Kasumi-1 (cell line): ENCODE results near the gene ERC2.

ENCODE experiments used
- DNase-seq, 2 experiments: peaks; one replicate each; lab custom pipeline; 2025; lab: John Stamatoyannopoulos, UW

The ERC2 gene

DNA sequence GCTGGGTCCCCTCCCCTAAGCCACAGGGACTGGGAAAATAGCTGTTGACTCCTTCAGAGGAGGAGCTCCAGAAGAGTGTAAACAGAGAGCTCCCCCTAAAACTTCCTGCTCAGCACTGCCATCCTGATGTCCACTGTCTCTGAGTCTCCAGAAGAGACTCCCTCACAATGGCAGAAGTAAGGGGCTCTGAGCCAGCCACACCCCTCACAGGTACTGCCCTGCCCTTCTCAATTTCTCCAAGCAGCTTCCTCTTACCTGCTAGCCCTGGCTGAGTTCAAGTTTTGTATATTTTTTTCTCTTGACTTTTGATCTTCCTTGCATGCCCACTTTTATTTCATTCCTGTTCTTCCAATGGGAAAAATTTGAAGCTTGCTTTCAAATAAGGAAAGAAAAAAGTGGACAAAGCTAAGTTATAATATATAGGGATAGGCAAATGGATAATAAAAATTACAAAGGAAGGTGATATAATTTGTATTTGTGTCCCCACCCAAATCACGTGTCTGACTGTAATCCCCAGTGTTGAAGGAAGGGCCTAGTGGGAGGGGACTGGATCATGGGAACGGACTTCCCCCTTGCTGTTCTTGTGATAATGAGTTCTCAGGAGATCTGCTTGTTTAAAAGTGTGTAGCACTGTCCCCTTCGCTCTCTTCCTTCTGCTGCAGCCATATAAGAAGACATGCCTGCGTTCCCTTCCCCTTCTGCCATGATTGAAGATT, 539.0 kb downstream of the ERC2 start:
- DNase-seq = no peak

DNA sequence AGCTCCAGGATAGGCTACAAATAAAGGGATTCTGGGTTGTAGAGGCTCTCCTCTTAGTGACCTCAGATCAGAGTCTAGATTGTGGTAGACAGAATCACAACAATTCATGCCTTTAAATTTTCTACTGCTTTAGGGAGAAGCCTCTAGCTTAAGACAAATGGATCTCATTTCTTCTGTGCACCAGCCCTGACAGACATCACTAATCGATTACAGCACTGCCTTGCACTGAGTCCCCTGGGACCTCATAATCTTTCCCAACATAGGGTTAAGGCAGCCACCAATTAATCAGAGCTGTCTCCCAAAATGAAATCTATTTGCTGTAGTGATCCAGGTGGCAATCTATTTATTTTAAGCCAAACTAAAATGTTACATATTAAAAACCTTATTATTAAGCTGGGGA, 544.6 kb downstream of the ERC2 start:
- DNase-seq = no peak

DNA sequence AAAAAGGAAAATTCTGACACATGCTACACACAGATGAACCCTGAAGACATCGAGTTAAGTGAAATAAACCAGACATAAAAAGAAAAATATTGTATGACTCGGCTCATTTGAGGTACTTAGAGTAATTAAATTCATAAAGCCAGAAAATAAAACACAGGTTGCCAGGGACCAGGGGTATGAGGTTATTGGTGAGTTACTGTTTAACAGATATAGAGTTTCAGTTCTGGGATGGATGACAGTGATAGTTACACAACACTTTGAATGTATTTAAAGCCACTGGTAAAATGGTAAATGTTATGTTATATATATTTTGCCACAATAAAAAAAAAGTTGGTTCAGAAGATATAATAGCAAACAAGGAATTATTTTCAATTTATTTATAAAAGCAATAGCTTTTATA, 545.1 kb downstream of the ERC2 start:
- DNase-seq = no peak

DNA sequence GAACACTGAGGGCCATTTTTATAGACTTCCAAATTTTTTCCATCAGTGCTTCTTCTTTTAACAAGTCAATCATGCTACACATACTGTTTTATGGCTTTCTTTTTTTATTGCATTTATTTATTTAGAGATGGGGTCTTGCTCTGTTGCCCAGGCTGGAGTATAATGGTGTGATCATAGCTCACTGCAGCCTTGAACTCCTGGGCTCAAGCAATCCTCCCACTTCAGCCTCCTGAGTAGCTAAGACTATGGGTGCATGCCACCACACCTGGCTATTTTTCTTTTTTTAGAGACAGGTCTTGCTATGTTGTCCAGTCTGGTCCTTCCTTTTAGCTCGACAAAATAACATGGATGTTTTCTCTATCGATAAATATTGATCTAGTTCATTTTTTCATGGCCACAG, 555.4 kb downstream of the ERC2 start:
- DNase-seq = no peak

DNA sequence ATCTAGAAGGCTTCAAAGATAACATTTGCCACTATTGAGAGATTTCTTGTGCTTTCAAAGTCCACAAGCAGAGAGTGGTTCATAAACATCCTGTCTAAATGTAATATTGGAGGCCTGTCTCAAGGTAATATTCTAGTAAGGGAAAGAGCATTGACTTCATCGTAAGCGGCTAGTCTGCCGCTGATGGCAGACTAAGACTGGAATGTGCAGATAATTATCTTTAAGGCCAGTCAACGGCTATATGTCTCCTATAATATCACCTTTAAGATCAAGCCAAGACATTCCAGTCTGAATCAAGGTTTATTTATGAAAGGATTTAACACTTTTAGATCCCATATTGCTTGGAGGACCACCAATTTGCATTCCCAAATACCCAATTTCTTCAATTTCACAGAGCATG, 557.0 kb downstream of the ERC2 start:
- no peak for DNase-seq

DNA sequence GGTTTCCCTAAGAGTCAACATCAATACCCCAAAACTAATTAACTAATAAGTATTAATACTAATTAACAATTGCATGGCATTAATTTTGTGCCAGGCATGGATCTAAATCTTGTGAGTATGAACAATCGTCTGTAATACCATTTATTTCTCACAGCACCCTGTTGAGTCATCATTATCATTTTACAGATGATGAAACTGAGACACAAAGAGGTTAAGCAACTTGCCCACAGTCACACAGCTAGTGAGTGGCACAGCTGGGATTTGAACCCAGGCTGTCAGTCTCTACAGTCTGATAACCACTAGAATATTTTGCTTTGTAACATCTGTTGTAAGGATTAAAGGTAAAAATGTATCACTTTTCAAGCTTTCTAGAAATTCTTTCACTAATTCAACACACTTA, 557.7 kb downstream of the ERC2 start:
- no peak for DNase-seq

DNA sequence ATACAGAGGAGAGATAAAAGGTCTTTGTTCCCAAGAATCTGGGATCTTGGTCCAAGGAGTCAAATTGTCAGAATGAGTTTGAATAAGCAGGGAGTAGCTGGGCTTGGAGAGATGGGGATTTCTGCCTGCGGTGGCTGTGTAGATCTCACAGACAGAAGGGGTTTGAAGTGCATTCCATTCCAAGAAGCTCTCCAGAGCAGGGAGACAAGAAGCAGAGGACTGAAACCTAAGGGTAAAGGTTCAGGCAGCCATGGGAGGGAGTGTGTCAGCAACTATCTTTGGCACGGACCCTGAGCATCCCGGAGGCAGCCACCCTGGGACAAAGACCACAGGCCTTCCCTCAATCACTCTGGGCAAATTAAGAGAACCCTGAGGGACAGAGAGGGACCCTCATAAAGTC, 558.9 kb downstream of the ERC2 start:
- no peak for DNase-seq

DNA sequence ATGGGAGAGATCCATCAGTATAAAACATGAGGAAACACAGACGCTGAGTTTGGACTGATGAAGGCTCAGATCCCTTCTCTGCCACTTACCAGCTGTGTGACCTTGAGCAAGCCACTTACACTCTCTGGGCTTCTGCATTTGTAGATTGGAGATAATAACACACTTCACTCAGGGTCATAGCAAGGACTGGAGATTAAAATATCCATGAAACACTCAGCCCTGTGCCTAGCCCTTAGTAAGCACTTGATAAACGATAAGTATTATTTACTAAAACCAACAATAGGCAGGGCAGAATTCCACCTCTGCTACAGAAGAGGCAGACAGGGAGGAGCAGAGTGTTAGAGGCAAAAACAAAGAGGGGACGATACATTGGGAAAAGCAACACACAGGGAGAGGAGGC, 560.7 kb downstream of the ERC2 start:
- DNase-seq = no peak

DNA sequence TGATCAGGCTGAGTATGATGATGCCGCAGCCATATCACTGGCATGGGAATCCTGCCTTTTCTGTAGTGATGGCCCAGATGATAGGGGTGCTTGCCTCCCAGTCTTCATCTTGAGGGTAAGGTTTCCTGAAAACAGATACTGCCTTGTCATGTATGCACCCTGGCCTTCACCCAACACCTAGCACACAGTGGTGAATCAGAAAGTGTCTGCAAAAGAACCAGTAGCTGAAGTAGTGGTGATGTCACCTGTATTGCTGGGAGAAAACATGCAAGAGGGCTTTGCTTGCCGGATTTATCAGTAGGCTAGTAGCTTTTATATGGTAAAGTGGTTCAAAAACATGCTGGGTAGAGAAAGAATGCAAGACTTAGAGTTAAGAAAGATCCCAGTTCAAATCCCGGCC, 561.4 kb downstream of the ERC2 start:
- no peak for DNase-seq

DNA sequence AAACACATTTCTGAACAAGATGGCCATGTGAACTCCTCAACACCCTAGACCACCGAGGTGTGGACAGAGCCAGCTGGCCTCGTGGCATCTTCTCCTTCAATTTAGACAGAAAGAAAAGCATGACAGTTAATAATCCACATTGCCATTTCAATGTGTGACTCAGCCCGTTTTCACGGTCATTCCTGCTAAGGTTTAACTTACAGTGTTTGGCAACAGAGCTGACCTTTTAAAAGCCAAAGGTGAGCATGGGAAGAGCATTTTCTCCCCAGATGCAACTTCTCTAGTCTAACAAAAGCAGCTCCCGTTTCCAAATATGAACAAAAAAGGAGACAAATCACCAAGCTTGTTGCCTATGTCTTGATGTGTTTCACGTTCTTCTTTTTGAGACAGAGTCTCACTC, 563.6 kb downstream of the ERC2 start:
- no peak for DNase-seq

DNA sequence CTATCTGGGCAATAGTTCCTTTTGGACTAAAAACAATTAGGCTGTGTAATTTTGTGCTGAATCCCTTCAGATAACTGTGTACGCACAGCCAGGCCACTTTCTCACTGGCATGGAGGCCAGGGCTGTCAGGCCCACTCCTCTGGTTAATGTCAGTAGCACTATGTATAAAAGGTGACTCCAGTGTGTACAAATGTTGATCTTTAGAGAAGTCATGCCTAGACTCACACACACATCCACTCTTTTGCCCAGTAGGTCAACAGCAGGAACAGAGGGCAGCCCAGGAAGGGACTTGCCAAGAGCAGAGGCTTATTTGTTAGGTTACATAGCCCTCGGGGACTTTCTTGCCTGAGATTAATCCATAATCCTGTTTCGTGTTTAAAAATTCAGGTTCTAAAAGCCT, 564.6 kb downstream of the ERC2 start:
- no peak for DNase-seq

DNA sequence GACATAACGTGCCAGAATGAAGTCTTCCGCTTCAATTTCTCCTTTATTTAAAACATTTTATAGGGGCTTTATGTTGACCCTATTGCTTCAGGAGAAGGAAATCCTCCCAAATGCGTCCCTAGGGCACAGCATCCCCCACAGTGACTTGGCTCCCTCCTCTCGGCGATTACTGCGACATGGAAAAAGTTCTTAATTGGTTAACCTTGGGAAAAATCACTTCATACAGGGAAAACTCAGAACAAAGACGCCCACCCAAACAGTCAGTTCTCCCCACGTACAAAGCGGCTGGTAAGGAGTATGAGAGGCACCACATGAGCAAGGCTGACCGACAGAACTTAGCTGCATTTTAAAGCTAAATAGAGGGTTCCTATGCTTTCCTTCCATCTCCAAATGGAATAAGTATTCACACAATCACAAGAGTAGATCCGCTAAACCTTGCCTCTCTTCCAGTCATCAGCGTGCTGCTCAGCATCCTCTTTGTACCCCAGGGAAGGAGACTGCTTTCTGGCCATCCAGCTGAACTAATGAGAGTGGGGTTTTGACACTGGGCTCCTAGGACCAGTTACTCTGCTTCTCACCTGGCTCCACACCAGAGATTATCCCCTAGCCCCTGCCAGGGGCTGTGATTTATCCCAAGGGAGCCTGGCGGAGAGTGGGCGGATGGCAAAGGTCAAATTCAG, 565.9 kb downstream of the ERC2 start:
- no peak for DNase-seq

DNA sequence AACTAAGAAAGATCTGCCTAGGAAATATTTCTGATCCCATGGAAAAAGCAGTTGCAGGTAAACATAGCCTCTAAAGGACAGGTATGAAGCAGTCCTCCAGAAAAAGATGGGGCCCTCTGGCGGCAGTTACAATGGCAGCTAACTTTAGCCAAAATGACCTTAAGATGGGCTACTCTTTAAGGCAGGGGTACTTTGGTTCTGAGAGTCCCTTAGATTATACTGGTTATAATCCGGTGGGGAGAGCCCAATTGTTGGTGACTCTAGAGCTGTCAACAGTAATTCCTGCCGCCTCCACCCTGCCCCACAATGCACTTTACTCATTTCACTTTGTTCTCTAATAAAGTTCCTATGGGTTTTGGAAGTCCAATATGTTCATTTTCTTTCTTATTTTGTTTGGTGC, 568.4 kb downstream of the ERC2 start:
- DNase-seq = no peak

DNA sequence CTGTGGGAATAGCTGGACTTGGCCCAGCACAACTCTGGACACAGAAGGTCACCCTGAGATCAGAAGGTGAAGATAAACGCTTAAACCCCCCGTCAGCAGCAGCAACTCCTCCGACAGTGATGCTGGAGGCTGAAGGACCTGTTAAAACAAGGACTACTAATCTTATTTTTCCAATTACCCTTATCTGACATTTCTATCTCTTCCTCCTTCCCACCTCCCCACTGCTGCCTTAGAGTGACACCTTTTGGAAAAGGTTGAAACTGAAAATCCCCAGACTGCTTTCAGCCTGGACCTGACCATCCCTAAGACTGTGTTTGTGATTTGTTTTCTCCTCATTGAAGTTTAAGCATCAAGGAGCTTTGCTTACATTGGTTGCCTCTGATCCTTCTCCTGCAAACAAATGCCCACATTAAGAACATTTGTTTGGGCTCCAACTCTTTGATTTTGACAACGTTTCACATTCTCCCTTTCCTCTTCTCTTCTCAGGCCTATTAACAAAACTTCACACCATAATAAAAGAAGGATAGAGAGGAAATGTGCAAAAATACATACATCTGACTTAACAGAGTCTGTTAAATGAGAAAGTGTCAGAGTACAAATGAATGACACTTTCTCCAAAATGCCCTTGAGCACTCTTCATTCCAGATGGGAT, 570.6 kb downstream of the ERC2 start:
- DNase-seq = no peak

DNA sequence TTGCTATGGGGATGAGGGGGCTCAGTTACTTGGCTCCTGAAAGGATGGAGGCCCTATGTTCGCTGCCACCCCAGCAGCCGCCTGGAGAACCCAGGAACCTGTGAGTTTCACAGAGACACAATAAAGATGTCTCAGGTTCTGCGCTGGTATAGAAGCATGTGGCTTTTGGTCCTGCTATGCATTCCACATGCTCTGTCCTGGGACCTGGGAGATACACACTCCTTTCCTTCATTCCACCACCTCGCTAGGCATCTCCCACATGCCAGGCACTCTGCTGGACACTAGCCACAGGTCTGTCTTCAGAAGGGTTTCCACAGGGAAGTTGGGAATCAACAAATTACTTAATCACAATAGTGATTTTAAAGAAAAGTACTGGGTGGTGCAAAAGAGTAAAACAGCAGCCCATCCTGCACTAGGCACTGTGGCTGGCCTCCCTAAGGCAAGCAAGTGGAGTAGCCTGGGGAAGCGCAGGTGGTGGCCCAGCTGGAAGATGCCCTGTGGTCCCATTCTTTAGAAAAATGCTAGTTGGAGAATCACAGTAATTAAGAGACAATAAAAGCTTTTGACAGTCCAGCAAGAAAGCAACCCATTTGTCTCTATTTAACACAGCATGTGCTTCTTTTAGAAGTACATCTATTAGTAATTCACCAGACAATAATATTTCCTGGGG, 572.2 kb downstream of the ERC2 start:
- no peak for DNase-seq

DNA sequence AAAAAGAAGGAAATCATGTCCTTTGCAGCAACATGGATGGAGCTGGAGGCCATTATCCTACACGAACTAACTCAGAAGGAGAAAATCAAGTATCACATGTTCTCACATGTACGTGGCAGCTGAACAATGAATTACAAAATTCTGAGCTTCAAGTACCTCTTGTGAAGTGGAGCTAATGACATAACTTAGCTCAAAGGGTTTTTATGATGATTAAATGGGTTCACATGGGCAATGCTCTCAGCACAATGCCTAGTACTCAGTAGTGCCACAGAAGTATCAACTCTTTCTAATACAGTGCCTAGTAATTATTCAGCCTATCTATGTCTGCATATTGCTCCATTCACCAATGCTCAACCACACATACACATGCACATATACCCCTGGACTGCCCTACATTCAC, 573.7 kb downstream of the ERC2 start:
- no peak for DNase-seq

DNA sequence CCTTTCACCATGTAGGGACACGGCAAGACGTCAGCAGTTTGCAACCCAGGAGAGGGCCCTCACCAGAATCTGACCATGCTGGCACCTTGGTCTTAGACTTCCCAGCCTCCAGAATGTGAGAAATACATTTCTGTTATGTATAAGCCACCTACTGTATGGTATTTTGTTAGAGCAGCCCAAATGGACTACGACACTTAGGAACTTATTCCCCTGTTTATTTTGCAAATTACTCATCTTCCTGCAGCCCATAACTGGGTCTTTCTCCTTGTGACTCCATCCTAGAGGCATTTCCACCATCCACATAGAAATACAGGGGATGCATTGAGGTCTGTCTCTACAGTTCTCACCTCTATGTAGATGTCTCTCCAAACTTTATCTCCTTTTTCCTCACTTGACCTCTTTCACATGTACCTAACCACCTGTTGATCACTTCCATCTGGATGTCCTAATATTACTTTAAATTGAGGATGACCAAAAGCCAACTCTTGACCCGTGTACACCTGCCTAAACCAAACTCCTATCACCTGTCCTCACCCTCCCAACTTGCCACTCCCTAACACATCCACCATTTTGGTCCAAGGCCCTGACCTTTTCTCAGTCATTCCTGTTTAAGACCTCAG, 575.1 kb downstream of the ERC2 start:
- DNase-seq = no peak

DNA sequence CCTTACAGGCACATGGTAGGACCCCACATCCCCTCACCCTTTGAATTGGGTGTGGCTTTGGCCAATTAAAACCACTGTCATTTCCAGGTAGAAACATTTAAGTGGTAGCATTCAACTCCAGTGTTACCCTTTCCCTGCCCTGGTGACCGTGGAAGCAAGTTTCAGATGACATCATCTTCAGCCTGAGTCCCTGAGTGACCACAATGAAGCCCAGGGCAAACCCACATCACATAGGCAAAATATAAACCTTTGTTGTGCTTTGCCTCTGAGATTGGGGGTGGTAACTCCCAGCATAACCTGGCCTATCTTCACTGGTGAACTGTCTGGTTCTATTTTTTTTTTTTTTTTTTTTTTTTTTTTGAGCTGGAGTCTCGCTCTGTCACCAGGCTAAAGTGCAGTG, 577.2 kb downstream of the ERC2 start:
- no peak for DNase-seq

DNA sequence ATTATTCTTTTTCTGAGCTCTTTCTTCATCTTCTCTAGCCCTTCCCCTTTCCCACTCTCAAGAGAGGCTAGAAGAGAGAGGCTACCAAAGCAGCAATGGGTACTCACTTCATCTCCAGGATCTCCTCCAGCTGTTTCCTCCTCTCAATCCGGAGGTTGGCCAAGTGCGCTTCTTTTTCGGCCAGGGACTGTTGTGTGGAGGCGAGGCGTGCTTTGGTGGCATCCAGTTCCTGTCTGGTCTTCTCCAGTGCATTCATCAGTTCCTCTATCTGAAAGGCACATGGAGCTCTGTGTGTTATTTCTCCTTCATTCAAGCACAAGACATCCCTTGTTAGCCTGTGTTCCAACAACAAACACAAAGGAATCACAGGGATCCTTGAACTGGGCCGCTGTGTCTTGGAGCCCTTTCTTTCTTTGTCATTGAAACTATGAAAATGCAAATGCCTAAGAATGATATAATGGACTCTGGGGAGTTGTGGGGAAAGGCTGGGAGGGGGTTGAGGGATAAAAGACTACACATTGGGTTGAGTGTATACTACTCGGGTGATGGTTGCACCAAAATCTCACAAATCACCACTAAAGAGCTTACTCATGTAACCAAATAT, 579.9 kb downstream of the ERC2 start:
- DNase-seq = no peak

DNA sequence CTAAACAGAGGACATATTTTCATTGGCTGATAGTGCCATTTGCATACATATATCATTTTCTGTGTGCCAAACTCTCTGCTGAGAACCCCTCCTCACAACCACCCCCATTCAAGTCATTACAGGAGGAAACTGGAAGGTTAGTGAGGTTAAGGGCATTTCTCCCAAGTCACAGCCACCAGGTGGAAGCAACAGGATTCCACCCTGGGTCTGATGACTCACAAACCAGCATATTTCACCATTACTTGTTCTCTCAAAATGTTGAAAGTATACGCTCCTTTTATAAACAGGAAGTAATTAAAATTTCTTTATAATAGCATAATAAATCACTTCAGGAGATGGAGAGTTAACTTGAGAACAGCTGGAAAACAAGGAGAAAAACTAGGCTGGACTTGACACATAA, 582.5 kb downstream of the ERC2 start:
- DNase-seq = no peak

DNA sequence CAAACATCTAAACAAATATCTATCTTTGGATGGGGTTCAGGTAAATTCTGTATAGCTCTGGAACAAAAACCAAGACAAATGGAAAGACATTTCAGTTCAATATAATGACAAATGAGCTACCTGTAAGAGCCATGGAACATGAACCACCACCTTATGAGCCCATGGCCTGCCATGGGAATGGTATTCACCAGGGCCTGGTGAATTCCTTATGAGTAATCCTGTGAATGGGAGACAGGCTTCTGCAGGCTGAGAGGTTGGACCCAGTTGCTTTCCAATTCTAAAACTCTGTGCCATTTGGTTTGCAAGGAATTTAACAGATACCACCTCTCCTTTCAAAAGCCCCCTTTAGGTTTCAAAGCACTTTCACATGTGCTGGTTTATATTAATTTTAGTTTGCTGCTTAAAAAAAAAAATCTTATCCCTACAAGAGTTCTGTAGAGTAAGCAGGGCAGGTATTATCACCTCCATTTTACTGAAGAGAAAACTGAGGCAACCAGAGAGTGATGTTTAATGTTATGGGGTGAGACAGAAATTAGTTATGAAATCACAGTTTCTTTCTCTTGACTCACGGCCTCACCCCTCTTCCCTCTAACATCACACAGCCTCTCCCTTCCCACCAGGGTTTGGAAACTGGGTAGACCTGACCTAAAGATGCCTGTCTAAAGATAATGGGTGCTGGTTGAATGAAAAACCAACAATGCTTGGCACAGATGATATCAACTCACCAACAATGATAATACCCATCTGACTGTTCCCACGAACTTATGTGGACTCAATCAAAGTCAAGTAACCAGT, 583.6 kb downstream of the ERC2 start:
- DNase-seq = no peak
